Measurements from ENCODE around the gene GFPT2.

The GFPT2 gene

DNA sequence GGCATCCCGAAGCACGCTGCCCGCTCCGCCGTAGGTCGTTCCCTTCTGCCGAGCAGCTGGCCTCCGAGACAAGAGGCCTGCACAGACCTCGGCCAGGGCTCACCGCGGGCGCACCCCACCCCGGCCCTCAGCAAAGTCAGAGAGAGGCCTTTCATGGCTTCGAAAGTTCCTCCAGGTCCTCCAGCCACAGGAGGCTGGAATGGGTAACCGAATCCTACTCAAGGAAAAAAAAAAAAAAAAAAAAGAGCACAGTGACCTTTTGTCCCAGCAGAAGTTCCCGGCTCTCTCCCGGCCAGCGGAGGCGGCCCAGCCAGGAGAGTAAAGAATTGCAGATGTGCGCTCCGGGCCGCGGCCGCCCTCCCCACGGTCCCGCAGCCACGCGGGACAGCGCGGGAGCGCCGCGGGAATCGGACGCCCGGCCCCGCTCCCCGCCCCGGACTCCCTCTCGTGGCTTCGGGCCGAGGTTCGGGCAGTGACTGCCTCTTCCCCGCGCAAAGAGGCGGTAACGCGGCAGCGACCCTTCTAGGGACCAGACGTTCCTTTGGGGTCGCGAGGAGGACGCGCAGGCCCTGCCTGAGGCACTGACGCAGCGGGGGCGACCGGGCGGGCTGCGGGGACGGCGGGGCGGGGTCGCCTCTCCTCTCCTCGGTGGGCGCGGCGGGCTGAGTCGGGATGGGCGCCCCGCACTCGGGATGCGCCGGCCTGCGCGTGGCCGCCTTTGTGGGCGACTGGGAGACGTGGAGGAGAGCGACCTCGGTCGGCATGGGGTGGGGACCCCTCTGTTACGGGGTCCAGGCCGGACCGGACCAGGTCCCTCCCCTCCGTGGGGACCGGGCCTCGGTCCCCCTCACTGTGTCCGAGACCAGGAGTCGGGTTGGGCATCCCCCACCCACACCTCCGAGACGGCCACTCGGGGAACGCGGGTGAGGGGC lies 754 bp downstream of the GFPT2 start:
- TF ChIP-seq, protein P1, sequence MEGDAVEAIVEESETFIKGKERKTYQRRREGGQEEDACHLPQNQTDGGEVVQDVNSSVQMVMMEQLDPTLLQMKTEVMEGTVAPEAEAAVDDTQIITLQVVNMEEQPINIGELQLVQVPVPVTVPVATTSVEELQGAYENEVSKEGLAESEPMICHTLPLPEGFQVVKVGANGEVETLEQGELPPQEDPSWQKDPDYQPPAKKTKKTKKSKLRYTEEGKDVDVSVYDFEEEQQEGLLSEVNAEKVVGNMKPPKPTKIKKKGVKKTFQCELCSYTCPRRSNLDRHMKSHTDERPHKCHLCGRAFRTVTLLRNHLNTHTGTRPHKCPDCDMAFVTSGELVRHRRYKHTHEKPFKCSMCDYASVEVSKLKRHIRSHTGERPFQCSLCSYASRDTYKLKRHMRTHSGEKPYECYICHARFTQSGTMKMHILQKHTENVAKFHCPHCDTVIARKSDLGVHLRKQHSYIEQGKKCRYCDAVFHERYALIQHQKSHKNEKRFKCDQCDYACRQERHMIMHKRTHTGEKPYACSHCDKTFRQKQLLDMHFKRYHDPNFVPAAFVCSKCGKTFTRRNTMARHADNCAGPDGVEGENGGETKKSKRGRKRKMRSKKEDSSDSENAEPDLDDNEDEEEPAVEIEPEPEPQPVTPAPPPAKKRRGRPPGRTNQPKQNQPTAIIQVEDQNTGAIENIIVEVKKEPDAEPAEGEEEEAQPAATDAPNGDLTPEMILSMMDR (IDR thresholded peaks at IDR 0.05; ENCODE audit: insufficient read depth, low read depth, low read length, missing control alignments), result no peak
- H3K4me3 ChIP-seq (ENCODE audit: low read depth, low read length), result no peak overlapping the region
- no peak for DNase-seq (ENCODE audit: low read depth)

DNA sequence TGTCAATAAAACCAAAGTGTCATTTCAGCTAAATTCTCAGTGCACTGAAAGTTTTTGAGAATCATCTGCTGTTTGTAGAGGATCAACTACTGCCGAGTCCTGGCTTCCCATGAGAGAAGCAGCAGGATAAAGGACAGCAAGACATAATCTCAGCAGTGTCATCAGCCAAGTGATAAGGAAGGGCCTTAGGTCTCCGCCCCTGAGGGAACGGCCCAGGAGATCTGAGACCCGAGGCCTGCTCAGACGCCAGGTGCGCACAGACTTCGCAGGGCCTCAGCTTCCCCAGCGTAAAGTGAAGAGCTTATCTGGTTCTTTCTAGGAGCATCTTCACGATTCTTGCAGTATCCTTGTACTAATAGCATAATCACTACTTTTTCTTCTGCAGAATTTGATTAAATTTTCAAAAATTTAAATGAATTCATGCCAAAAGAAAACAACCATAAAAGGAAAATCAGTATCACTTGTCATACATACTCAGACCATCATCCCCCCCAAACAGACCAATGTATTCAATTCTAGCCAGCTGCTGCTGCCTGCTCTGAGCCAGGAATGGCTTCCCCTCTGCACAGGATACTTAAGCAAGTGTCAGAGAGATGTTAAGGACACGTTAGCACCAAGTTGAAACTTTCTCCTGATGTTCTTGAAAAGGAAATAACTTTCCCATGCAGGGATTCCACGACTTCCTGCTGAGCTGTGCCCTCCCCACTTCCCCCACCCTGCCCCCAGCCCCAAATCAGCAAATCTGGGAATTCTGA lies 2.2 kb downstream of the GFPT2 start:
- H3K4me3 ChIP-seq (ENCODE audit: low read depth, low read length), result no peak overlapping the region
- no peak for DNase-seq (ENCODE audit: low read depth)
- TF ChIP-seq, protein P1 (IDR thresholded peaks at IDR 0.05; ENCODE audit: insufficient read depth, low read depth, low read length, missing control alignments), result no peak

DNA sequence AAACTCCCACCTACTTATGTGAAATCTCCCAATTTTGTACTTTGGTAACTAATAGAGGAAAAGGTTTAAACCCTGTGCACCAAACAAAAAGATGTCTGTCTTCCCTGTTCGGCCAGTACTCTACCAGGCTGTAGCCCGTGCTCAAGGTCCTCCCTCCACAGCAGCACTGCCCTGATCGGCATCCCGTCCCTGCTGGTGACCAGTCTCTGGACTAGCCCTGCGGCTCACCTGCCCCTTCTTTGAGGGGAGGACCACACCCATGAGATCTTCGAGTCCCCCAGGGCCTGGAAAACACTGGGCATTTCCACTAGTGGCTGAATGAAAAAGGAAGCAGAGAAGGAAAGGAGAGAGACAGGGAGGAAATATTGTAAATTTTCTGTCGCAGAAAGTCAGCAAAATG lies 2.8 kb downstream of the GFPT2 start:
- TF ChIP-seq, protein P1 (IDR thresholded peaks at IDR 0.05; ENCODE audit: insufficient read depth, low read depth, low read length, missing control alignments), result no peak
- H3K4me3 ChIP-seq (ENCODE audit: low read depth, low read length), result no peak overlapping the region
- no peak for DNase-seq (ENCODE audit: low read depth)

DNA sequence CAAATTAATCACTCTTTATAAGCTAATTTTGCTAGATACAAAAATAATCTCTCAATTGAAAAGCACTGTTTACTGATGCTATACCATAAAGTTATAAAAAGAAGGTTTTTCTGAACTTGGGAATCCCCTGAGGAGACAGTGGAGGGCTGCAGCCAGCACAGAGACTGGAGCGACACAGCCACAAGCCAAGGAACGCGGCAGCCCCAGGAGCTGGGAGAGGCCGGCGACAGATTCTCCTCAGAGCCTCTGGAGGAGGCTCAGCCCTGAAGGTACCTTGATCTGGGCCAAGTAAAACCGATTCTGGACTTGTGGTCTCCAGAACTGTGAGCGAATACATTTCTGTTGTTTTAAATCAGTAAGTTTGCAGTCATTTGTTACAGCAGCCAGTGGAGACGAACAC lies 3.7 kb downstream of the GFPT2 start:
- H3K4me3 ChIP-seq (ENCODE audit: low read depth, low read length), result no peak overlapping the region
- no peak for DNase-seq (ENCODE audit: low read depth)
- TF ChIP-seq, protein P1 (IDR thresholded peaks at IDR 0.05; ENCODE audit: insufficient read depth, low read depth, low read length, missing control alignments), result no peak

DNA sequence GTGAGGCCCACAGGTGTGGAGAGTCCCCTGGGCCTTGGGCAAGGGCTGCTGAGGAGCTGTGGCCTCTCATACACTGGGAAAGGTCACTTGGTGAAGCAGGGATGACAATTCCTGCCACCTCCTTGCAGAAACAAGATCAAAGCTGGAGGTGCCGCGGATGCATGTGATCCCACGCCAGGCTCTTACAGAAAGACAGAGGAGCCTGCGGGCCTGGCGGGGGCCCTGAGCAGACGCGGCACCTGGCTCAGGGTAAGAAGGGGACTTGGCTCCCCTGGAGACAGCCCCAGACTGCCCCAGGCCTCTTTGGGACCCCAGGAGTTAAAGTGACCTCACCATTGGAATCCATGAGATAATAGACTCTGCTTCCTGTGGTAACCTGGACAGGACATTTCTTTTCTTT lies 4.8 kb downstream of the GFPT2 start:
- H3K4me3 ChIP-seq (ENCODE audit: low read depth, low read length), result no peak overlapping the region
- no peak for DNase-seq (ENCODE audit: low read depth)
- TF ChIP-seq, protein P1 (IDR thresholded peaks at IDR 0.05; ENCODE audit: insufficient read depth, low read depth, low read length, missing control alignments), result no peak

DNA sequence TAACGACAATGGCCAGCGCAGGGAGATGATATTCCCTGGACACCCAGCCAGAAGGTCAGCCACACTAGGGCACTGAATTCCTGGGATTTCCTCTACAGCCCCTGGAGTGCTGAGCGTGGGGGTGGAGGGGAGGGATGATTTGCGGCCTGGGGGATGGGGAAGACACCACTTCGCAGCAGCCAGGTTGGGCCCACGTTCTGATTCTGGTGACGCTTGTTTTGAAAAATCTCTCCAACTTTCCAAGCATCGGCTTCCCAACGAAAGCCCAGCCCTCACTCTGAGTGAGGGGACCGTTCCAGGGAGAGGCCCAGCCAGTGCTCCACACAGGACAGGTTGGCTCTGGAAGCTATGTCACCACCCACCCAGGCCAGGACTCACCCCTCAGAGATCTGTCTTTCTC lies 5.4 kb downstream of the GFPT2 start:
- H3K4me3 ChIP-seq (ENCODE audit: low read depth, low read length), result no peak overlapping the region
- TF ChIP-seq, protein P1 (IDR thresholded peaks at IDR 0.05; ENCODE audit: insufficient read depth, low read depth, low read length, missing control alignments), result no peak
- DNase-seq (ENCODE audit: low read depth), result no peak

All from GM12865 (cell line).